SK-N-DZ (cell line): Measurements from ENCODE around the gene AZIN2.

ENCODE experiments used
- DNase-seq: peaks from one replicate; pipeline ENCODE4 v3.0.0-alpha.2; 2015; ENCODE audit warnings: low spot score

AZIN2 gene

DNA sequence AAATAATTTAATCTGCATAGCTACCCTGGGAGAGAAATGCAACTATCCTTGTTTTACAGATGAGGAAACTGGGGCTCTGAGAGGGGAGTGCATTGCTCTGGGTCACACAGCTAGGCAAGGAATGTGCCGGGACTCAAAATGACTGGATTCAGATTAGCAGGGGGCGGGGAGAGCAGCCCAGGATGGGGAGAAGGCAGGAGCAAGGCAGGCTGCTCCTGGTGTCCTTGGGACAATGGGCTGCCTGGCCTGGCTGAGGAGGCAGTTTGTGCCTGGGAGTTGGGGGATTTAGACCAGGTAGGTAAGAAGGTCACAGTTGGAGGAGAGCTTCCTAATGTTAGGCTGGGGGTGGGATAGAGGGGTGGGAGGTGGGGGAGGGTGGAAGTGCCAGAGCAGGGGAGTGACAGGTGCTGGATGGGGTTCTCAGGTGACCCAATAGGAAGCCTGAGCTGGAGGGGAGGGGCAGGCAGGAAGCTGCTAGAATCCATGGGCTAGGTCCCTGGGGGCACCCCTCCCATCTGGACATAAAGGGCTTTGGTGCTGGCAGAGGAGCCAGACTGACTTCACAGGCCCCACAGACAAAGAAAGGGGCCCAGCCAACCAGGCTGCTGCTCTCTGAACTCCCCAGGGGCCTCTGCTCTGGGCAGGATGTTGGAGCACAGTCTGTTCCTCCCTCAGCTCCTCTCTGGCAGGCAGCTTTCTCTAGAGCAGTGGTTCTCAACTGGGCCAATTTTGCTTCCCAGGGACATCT, 71.9 kb downstream of the AZIN2 start:
- peak; percentile 83 for DNase-seq

DNA sequence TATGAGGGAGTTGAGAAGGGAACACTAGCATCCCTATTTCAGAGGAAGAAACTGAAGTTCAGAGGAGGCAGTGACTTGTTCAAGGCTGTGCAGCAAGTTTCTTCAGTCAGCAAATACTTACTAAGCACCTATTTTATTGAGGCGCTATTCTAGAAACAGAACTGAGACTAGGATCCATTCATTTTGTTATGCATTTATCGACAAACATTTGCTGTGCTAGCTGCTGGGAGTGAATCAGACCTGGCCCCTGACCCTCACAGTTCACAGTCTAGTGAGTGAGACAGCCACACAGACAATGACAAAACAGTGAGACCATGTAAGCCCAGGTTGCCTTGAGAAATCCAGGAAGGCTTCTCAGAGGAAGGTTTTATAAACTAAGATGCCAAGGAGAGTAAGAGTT, 72.7 kb downstream of the AZIN2 start:
- DNase-seq, result no peak

DNA sequence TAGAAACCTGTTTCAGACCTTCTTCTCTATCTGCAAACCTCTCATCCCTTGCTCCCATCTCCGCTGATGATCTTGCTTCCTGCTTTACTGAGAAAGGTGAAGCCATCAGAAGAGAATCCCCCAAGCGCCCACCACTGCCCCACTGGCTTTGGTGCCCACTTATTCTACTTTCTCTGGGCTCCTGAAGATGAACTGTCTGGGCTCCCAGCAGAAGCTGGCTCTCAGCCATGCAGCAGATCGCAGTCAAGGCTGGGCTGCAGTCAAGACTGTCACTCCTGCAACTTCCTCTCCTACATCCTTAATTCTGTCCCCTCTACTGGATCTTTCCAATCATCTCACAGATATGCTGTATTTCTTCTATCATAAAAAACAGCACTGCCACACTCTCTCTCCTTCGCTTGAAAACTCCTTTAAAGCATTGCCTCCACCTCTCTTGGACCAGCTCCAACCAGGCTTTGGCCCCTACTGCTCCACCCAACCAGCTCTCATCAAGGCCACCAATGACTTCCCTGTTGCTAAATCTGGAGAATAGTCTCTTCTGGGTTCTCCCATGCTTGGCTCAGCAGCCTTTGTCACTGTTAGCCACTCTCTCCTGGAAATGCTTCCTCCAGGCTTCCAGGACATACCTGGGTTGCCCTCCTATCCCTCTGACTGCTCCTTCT, 75.1 kb downstream of the AZIN2 start:
- no peak for DNase-seq

DNA sequence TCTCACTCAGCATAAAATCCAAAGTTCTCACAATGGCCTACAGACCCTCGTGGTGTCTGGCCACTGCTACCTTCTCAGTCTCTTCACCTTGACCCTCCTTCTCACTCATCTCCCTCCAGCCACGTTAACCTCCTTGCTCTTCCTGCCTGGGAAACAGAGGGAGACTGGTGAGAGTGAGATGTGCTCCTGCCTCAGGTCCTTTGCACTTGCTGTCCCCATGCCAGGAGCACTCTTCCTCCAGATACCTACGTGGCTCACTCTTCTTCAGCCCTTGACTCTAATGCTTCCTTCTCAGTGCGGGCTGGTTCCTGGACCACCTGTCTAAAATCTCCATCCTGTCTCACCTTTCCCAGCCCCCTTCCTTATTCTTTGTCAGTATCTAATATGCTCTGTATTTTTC, 76.2 kb downstream of the AZIN2 start:
- no peak for DNase-seq

DNA sequence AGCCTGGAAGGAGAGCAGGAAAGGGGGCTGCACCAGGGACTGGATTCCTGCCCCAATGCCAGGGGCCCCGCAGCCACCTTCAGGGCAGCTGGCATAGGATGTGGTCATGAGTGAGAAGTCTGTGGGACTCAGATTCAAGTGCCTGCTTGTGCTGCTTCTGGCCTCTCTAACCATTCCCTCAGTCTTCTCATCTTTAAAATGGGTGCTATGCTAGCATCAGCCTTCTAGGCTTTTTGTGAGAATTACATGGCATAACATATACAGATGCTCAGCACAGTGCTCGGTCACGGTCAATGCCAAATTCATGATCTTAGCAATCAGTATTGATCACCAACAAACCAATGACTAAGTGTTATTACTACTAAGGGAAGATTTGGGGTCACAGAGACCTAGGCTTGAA, 77.4 kb downstream of the AZIN2 start:
- DNase-seq, result no peak

DNA sequence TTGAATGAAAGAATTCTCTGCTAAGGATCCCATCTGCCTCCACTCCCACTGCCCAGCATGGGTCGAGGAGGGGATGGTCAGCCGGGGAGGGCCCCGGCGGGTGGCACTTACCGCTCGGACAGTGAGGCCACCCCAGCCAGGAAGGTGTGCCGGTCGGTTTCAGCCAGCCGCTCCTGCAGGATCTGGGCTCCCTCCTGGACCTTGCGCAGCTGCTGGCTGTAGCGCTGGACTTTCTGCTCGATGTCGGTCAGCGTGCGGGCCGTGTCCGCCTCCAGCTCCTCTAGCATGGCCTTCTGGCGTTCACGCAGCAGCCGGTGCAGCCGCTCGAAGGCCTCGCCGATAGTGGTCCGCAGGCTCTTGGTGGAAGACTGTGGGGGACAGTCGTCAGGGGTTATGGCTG, 78.6 kb downstream of the AZIN2 start:
- no peak for DNase-seq

DNA sequence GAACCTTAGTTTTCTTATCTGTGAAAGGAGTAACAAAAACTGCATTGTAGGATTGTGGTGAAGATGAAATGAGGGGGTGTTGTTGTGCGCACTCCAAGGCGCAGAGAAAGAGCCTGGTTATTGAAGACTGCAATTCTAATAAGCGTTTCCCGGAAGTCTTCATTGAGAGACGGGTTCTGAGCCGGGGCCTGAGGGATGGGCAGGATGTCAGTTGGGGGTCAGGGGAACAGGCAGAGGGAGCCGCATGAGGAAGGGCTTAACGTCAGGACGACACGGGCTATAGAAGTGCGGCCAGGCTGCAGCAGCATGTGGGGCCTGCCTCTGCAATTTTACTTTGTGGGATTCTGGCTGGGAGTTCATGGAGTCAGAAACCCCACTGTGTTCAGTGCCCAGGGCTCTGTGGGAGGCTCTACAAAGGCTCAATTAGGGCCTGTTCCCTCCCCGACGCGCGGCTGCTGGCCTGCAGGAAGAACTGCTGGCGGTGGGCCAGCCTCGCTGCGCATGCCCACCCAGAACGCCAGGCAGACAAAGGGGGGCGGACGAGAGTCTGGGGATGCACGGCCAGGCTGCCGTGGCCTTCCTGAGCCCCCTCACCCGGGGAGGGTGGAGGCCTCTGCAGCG, 80.2 kb downstream of the AZIN2 start:
- peak; percentile 68 for DNase-seq

DNA sequence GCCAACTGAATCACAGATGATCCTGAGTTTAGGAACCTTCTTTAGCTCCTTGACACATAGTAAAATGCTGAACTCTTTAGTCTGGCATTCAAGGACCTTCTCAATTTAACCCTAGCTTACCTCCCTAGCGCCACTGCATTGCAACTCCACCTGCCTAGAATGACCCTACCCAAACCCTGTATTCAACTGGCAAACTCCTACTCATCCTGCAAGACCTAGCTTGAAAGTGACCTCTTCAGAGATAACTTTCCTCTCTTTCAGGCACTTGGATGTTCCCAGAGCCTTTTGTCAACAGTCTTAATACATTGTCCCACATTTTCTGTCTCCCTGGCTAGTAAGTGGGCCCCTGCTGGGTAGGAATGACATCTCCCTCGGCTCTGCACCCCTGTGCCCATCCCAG, 81.2 kb downstream of the AZIN2 start:
- no peak for DNase-seq

DNA sequence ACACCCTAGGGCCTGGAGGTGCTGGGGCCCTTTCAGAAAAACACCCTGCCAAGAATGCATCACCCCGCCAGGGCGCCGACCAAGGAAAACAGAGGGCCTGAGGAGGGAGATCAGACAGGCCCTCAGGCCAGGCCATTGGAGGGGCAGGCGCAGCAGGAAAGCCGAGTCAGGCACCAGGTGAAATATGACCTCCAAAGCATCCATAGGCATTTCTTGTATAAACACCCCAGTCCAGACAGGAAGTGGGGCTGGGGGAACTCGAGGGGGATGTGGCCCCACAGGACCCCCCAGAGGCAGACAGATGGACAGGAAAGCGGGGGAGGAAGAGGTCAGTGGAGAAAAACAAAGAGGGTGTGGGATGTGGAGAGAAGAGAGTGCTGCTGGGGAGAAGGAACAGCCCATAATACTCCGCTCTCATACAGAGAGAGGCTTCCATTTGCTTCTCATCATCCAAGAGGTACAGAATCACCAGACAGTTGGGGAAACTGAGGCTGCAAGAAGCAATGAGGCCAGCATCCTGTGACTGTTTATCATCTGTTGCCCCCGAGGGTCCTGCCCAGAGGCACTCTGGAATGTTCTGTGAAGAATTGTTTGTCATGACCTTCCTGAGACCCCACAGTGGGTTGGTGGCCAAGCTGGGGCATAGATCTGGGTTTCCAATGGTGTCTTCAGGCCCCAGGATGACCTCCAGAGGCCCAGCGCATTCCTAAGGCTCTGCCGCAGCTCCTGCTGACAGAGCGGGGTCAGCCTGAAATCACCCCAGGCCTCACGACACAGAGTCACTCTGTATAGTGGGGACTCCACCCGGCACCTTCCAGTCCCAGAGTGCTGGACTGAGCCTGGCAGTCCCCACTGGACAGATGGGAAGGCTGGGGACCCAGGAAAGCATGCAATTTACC, 82.9 kb downstream of the AZIN2 start:
- DNase-seq, result no peak

DNA sequence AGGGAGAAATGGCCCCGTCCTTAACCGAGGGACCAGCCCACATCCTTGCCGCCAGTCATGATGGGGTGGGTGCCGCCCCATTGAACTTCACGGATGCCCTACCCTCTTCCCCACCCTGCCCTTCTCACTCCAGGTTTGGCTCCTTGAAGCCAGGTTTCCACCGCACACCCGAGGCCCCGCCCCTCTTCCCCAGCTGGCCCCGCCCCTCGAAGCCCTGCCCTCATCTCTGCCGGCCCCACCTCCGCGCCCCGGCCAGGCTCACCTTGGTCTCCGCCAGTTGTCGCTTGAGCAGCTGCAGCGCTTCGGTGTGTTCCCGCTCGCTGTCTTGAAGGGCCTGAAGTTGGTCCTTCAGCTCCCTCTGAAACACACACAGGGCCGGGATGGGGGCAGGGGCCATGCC, 84.3 kb downstream of the AZIN2 start:
- no peak for DNase-seq

DNA sequence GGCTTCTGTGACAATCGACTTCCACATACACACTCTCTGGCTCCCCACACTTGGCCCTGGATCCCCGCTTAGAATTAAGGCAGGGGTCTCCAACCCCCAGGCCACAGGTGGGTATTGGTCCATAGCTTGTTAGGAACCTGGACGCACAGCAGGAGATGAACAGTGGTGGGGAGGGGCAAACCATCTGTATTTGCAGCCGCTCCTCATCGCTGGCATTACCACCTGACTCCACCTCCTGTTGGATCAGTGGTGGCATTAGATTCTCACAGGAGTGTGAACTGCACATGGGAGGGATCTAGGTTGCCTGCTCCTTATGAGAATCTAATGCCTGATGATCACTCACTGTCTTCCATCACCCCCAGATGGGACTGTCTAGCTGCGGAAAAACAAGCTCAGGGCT, 84.9 kb downstream of the AZIN2 start:
- no peak for DNase-seq

DNA sequence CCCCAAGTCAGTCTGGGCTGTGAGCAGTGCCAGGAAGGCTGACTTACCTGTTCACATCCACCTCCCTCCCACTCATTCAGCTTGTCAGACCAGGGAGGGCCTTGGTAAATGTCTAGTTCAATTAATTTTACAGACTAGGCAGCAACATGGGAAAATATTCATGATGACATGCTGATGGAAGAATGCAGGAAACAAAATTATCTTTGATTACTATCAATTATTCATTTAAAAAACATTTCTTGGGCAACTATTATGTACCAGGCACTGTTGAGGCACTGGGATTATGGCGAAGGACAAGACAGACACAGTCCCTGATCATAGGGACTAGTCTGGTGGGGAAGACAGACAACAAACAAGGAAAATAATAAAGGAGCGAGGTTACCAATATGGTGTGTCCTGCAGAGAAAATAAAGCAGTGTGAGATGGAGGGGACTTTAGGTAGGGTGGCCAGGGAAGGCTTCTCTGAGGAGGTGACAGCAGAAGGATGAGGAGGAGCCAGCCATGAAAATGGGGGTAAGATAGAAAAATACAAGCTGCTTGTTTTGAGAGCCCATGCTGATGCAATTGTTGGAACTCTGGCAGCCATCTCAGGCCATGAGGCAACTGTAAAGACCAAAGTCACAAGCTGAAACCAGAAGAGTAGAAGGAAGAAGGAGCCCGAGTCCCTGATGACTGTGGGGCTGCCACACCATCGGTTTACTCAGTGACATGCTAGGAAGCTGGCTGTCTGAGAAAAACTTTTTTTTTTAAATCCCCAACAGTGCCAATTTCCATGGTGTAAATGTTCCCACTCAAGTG, 86.9 kb downstream of the AZIN2 start:
- no peak for DNase-seq

DNA sequence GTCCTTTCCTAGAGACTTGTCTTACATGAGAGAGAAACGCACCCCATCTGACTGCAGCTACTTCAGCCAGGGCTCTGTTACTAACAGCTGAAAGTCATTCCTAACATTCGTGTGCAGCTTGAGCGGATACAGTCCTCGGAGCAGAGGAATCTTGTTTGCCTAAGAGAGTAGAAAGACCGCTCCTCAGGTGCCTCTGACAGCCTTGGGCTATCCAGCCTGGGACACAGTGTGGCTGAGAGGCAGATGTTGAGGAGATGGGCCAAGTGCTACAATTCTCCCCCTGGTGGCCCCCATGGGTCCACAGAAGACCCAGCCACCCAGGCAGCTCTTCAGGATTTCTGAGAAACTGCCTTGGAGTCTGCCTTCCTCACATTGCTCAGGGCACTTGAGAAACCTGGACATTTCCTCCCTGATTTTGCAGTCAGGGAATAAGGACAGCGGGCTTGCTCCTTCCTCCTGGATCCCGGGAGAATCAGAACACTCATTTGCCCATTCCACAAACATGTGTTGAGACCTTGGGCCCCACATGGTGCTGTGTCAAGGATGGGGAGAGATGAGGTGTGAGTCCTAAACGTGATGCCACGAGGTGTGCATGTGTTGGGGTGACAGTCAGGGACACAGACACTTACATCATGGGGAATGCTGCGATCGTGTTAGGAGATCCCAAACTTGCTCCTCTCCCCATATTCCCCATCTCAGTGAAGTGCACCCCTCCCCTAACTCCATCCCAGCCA, 87.8 kb downstream of the AZIN2 start:
- DNase-seq, result no peak

DNA sequence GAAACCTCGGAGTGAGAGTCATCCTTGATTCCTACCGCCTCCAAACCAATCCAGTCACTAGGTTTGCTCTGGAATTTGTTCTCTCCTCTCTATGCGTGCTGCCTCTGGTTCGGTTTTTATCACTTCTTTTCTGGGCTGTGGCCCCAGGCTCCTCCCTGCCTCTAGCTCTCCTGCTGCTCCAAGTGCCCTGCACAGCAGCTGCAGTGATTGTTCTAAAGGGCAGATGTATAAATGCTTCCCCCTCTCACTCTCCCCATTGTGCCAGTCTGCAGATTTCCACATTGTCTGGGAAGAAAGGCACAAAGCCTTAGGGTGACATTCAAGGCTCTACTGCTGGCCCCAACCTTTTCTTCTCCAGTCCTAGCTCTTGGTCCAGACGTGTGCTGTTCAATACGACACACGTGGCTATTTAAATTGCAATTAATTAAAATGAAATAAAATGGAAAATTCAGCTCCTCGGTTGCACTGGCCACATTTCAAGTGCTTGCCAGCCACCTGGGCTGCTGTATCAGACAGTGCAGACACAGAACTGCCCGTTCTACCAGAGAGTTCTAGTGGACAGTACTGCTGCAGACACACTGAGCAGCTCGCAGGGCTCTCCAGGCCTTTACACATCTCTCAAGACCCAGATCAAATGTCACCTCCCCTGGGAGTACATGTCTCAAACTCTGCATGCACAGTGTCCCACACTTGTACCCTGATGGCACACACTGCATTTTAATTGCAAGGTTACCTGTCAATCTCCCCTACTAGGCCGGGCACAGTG, 88.5 kb downstream of the AZIN2 start:
- peak; percentile 35 for DNase-seq
